Stimulated activated CD4-positive, alpha-beta T cell treated with anti-CD3 and anti-CD28 coated beads, Interleukin-4, amount 100 ng/mL, for 48 hours (primary cell): ENCODE results near the gene CD8B2.
"Not testable (repeated sequence)": the region's sequence is repeated elsewhere in the genome, so short reads cannot be mapped to it uniquely, and the experiment has no call there.

Source experiments
- DNase-seq, 2 donors: peaks; one replicate each; pipeline ENCODE4 v3.0.0-alpha.2; 2020; ENCODE audit warnings: low read depth in 2 of 2

The CD8B2 gene

GRCh38 chr2:106551417-106552130 lies 64.4 kb downstream of the CD8B2 start:
- no peak for DNase-seq

- DNase-seq = no peak
Measured at GRCh38 chr2:106552921-106553320, 65.8 kb downstream of the CD8B2 start.

- DNase-seq = no peak
Measured at GRCh38 chr2:106553321-106553720, 66.2 kb downstream of the CD8B2 start.

DNA sequence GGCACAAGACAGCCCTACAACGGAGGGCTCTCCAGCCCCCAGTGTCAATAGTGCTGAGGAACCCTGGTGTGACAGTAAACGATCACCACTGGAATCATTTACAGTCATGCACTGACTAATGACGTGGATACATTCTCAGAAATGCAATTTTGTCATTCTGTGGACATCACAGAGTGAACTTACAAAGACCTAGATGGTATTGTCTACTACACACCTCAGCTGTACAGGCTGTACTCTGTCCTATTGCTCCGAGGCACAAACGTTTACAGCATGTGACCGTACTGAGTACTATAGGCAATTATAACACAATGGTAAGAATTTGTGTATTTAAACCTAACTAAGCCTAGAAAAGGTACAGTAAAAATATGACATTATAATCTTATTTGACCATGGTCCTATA lies 67.2 kb downstream of the CD8B2 start:
- DNase-seq = no peak

DNA sequence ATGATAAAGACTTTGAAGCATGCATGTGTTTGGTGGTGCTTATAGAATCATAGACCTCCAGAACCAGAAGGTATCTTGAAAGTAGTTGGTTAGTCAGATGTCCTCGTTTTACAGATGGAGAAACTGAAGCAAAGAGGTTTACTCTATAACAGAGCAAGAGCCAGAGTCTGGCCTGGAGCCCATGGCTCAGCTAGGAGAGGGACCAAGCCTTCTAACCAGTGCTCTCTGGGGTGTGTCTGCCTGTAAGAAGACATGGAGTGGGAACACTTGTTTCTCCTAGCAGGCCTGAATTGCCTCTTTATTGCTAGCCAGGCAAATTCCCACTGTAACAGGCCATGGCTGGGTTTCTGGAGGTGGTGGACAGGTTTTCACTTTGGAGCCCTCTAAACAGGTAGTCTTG lies 67.9 kb downstream of the CD8B2 start:
- no peak for DNase-seq

DNA sequence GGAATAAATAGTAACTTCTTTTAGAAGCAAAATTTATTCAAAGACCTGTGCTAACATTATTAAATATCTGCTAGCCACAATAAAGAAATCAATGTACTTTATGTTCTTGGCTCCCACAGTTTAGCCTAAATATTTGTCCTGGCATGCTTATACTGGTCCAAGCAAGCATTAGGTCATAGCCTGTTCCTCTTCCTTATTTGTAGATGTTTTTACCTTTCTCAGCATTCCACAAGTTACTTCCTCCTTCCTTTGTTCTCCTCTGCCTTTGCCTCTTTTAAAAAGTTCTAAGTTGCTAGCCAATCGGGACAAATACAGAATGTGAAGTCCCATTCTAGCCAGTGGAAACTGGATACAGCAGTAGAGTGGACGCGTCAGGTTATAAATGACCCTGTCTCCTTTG lies 72.6 kb downstream of the CD8B2 start:
- DNase-seq = not testable (repeated sequence)

GRCh38 chr2:106560773-106561172 lies 73.6 kb downstream of the CD8B2 start:
- DNase-seq = no peak

GRCh38 chr2:106561356-106561755 lies 74.2 kb downstream of the CD8B2 start:
- DNase-seq = no peak

GRCh38 chr2:106561803-106562202 lies 74.6 kb downstream of the CD8B2 start:
- no peak for DNase-seq

DNA sequence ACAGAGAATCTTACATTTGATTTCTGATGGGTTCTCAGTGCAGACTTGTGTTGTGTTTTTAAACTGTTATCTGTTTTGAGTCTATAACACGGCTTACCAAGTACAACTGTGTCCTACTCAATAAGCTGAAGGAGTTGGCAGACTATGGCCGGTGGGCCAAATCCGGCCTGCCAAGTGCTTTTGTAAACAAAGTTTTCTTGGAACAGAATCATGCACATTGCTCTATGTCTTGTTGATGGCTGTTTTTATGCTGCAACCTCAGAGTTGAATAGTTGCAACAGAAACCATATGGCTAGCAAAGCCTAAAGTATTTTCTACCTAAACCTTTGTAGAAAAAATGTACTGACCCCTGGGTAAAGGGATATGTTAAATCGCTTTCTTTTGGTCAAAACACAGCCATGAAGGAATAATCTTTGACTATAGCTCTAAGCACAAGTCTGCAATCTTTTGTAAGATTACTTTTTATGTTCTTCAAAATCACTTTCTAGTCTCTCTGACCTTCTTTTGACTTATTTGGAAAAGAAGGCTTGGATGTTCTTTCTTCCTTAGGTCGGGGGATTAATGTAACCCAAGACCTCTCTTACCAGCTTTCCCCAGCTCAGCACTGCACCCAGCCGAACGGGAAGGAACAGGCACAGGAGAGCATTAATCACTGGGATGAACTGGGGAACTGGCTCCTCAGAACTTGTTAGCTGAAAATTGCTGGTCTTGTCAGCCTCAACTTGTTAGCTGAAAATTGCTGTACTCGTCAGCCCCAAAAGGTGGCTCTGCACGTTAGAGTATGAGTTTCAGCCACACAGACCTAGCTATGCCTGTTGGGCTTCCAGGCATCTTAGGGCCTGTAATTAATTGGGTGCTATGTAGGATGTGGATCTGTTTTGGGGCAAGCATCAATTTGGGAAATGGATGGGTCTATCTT lies 75.4 kb downstream of the CD8B2 start:
- no peak for DNase-seq

- no peak for DNase-seq
Measured at GRCh38 chr2:106563195-106563594, 76.0 kb downstream of the CD8B2 start.

- no peak for DNase-seq
Measured at GRCh38 chr2:106565599-106565998, 78.4 kb downstream of the CD8B2 start.

DNA sequence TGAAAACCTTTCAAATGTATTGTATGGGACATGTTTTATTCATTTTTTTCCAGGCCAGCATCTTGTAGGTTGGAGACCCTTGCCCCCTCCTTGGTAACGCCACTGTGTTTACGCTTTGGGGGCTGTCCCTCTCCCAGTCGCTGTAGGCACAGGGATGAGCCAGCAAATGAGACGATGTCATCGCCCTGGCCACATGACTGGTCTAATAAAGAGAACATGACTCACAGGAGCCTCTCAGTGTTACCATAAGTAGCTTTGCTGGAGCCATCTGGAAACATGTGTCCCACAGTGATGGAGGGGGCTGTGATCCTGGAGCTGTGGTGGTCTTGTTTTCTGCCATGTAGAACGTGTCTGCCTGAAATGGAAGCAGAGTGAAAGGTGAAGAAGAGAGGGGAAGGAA lies 78.9 kb downstream of the CD8B2 start:
- peak; percentile 27 to 31 for DNase-seq

GRCh38 chr2:106566484-106566883 lies 79.3 kb downstream of the CD8B2 start:
- DNase-seq = not testable (repeated sequence)

DNA sequence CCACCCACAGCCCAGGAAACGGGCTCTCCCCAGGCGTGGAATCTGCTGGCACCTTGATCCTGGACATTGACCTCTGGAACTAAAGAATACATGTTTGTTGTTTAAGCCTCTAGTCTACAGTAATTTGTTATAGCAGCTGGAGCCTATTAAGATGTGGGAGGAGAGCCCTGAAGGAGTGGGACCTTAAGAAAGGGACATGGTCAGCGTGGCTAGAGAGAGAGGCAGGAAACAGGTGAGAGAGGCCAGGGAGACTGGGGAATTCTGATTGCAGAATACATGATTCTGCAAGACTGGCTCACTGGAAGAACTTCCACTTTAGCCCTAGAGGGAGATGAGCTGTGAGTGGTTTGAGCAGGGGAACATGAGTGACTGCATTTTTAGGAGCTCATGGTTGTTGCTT lies 83.2 kb downstream of the CD8B2 start:
- no peak for DNase-seq
